GM18502 (cell line): ENCODE measurements around the gene DCDC1.
A peak's percentile ranks its signal among the peaks of the same experiment; 100 is the strongest.

ENCODE experiments used
- ATAC-seq: cut with Tn5 transposase; IDR thresholded peaks from one replicate; pipeline ENCODE4 v1.9.1; 2021; ENCODE audit warnings: mild to moderate bottlenecking; ENCODE audit not compliant: unreplicated experiment, poor library complexity

DCDC1 gene

DNA sequence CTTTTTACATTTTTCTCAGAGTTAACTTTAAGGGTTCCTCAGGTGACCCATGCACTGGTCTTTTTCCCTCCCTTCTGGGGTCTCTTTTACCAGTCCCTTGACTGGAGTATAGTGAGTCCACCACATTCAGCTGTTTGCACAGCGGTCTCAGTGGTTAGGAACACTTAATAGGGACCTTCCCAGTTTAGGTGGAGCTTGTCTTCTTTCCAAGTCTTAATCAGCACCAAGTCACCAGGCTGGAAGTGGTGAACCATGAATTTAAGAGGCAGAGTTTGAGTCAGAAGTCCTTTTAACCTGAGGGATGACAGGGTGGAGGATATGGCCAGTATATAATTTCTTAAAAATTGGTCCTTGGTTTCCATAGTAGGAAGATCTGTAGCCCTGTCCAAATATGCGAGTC, 433.7 kb downstream of the DCDC1 start:
- ATAC-seq = no peak

DNA sequence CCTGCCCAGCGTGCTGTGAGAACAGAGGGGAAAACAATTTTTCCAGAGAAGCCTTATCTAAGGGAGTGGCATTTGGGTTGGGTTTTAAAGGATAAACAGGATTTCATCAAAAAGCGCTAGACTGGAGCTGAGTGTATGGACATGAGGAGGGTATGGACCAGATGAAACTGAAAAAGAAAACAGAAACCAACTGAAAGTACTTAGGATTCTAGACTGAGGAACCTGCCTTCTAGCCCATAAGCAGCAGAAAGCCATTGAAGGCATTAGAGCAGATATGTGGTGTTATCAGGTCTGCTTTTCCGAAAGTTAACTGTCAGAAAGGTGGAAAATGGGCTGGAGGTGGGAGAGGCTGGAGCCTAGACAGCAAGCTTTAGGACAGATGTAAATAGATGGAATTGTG, 443.4 kb downstream of the DCDC1 start:
- no peak for ATAC-seq

DNA sequence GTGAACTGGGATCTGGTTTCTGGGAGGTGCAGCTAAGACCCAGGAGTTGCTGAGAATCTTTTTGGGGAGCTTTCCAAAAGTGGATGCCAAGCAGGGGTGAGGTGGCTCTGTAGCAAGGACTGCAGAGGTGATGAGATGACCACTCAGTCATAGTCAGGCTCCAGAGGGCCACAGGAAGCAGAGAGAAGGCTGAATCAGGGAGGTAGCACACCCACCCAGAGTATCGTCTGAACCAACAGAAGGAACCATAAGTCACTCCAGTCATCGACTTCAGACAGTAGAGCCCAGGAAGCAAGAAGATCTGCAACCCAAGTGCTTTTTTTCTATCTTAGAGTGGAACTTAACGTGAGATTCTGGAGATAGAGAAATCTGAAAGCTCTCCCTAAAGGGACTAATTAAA, 447.7 kb downstream of the DCDC1 start:
- ATAC-seq = no peak

DNA sequence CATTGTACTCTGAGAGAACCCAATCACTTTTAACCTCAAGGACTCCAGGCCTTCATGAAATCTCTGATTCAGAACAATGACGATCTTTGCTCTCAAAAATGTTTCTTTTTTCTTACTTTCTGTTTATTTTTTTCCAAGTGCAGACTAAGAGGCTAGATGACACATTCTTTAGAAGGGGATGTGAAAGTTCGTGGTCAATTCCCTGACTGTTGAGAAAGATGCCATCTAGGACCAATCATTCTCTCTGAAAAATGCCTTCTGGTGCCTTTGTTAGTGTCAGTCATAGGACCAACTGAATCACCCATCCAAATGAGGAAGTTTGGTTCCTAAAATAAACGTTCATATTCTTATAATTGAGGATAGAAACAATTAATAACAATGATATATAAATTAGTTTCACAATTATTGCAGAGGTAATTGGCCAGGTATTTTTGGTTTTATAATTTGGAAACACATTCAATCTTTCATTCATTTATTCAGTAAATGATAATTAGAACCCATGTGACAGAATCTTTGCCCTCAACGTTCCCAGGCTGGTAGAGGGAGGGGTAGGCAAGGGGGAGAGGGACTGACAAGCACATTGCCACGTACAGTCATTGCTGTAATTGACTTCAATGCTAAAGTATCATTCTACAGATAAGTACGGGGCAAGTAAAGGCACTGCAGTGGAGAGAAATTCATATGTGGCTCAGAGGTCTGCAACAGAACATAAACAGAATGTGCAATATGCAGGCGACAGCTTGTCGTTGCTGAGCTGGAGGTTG, 450.0 kb downstream of the DCDC1 start:
- peak; percentile 84 for ATAC-seq

DNA sequence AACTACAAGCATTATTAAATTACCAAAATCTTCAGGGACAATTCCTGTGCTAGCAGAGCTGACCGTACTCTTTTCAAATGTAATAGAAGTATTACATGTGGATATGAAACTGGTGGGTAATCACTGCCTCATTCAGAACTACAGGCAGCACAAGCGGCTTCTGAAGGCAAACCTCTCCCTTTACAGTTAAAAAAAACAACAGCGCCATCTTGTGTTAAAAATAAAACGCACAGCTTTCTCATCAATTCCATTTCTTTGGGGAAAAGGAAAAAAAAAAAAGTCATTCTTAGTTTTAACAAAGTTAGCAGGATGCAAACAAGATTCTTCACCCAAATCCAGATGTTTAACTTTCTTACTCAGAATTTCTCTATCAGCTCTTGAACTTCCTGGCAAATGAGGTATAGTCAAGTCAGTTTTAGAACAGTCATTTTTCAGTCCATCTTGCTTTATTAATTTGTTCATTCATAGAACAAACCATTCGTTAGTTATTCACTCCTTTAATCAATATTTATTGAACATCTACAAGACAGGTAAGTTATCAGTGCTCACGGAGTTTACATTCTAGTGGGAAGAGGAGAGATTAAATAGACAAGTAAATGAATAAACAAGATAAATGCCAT, 451.6 kb downstream of the DCDC1 start:
- ATAC-seq = peak; percentile 72

DNA sequence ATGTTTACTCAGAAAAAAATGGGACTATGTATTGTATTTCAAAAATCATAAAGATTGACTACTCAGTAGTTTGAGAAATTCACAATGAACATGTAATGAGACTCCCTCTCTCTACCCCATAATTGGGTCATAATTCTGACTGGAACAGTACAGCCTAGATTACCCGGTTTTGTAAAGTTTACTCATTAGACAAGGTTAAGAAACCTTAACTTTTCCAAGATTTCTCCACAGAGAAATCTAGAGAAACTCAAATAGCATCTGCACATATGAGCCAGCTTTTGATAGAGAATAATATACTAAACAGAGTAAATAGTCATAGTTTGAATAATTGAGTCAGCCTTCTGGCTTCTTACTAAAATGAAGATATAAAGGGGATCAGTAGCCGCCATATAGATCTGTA, 452.3 kb downstream of the DCDC1 start:
- ATAC-seq = no peak

DNA sequence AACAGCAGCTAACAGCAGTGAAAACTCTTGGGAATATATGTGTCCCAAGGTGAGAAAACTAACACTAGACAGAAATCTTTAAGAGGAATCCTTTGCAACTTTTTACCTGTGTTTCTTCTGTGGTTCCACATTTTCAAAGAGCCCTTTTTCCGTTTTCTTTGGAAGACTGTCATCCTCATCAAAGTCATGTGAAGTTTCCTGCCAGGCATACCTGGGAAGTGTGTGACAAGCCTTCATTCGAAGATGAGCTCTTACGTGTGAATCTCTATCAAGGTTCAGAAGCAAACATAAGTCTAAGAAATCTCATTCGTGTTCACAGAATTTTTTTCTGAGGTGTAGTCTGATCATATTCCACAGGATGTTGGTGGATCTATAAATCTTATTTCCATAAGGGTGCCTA, 452.8 kb downstream of the DCDC1 start:
- no peak for ATAC-seq

DNA sequence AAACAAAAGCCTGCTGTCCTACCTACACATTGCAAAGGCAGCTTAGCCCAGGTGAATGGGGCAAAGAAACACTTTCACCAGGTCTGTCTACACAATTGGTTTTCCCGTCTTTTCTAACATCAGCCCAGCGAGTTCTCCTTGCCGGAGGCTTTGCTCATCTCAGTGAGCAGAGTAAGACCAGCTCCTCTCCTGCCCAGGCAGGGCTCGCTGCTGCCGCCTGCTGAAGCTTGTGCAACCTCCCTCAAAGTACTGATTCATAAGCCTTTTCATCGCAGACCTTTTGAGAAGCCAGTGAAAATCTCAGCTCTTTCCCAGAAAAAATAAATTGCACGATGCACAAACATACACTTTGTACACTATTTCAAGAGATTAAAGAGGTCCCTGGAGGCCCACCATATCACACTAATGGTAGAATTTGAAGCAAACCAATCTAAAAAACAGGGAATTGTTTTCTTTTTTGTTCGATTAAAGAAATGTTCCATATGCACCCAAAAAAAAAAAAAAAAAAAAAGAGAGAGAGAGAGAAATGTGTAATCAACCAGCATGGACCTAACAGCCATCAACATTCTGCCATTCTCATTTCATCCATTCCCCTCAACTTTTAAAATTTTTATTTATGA, 455.3 kb downstream of the DCDC1 start:
- no peak for ATAC-seq

DNA sequence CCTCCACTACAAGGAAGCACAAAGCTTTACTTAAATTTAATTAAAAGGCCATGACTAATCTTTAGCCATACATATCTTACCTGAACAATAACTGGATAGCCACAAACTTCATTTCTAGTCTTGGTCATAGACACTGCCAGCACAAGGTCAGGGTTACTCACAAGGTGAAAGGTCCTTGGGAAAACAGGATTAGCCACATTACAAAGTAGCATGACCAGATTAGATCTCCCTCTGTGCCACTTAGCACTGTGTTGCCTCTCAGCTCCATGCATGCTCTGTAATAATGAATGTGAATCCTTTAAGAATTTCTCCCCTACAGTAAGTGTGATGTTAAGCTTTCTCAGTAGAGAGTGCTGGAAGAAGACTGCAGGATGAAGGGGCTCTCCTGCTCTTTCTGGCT, 458.3 kb downstream of the DCDC1 start:
- ATAC-seq = no peak

DNA sequence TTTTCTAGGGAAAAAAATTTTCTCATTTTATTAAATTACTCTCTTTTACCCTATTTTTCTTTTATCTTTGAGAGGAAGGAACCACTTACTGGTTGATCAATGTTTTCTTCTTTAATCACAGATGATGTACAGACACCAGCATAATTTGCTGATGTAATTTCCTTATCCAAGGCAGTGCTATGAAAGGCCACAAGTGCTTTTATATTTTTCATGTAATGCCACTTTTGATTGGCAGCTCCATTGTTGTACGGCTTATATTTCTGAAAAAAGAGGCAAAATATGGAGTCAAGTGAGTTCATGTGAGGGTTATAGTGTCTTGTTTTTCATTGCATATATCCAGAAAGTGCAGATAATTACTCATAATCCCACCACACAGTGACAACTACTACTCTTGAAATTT, 460.7 kb downstream of the DCDC1 start:
- ATAC-seq = no peak

DNA sequence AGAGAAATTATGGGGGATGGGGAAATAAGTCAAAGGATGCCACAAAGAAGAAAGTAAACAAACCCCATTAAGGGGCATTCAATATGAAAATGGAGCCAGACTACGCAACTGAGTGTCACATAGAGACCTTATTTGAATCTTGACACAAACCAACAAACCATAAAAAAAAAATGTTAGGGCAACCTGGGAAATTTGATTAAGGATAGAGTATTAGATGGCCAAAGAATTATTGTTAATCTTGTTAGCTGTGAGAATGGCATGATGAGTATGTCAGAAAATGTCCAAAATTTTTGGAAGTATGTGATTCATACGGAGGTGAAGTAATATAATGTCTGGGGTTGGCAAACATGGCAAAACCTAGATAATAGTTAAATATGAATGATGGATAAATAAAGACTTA, 461.3 kb downstream of the DCDC1 start:
- no peak for ATAC-seq

DNA sequence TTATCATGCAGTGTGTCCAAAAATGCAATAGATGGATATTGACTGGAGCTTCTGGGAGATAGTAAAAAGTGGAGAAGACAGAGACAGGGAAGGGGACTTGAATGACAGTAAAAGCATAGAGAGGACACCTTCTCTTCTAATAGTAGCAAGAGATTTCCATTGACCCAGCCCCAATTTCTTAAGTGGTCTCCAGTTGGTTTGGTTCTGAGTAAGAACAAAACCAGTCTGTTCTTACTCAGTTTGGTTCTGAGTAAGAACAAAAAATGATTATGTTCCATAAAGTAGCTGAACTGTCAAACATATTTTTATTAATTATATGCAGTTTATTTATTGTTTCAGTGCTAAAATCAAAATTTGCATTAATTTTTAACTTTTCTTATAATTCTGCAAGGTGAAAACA, 466.6 kb downstream of the DCDC1 start:
- no peak for ATAC-seq

DNA sequence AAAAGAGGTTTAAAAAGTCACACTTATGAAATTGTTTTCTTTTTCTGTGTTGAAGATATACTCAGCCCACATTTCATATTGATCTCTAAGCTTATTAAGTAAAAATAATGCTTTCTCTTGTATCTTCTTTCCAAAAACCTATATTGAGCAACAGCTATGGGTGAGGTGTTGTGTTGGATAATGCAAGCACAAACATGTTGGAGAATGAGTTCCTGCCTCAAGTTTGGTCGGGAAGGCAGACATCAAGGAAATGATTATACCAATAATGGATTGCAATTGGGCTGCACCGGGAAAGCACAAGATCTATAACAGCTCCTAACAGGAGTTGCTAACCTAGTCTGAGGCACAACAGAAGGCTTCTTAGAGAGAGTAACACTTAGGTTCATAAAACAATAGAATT, 474.5 kb downstream of the DCDC1 start:
- ATAC-seq = no peak

DNA sequence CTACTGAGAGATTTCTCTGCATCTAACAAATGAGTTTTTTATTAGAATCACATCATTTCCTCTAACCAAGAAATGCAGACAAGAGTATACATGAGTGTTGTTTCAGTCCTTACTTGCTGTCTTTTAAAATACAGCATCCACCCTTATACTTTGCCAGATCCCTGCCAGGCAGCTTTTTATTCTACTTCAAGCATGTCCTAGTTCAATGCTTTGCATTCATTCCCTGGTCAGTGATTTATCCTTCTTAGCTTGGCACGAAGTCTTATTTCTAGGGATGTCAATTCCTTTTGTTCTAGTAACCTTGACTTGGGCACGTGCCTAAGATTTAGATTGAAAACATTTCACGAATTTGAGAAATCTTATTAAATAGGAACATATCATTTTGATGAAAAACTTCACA, 476.2 kb downstream of the DCDC1 start:
- ATAC-seq = no peak

DNA sequence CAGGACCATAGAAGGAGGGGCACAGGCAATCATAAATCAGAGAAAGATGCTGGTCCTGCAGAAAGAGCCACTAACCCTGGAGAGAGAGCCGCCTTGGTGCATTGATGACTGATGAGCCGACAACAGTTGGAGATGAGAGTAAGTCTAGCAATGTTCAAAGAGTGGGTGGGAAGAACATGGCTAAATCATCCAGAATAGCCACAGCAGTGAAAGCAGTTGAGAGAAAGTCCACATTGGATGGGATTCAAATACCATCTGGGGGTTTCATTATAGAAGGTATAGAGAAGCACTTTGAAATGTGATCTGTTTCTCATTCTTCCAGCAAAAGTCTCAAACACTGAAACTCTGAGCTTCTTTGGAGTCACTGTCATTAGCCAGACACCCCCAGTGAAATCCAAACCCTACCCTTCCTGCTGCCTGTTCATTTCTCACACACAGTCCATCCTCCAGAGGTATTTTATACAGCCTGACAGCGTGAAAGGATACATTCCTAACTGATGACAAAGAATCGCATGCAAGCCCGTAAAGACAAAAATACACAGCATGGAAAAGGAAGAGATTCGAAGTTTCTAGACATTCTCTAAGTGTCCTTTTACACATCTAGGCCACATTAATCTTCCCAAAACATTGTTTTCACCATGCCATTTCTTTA, 480.3 kb downstream of the DCDC1 start:
- no peak for ATAC-seq

DNA sequence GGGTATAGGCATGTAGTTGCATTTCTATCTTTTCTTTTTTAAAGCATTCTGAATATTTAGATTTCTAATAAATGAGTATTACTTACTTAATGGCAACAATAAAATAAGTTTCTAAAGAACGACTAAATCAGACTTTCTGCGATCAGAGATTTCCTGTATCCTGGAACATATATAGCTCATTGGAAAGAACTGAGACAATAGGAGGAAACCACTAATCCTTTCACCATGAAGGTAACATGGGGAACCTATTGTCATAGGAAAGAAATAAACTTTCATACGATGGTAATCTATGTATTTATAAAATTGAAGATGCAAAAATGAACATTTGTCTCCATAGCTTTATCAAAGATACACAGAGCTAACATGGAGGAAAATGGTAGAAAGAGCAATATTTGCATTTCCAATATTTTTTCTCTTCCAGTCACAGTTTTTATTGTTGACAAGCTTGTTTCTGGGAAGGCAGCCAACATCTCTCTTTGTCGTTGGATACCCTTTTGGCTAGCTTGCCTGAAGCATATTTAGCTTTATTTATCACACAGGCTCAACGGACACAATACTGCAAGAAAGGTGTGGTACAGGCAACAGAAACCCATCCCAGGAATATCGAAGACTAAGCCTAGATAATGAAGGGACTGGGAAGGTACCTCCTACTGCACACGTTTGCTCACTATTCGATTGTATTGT, 490.1 kb downstream of the DCDC1 start:
- no peak for ATAC-seq

DNA sequence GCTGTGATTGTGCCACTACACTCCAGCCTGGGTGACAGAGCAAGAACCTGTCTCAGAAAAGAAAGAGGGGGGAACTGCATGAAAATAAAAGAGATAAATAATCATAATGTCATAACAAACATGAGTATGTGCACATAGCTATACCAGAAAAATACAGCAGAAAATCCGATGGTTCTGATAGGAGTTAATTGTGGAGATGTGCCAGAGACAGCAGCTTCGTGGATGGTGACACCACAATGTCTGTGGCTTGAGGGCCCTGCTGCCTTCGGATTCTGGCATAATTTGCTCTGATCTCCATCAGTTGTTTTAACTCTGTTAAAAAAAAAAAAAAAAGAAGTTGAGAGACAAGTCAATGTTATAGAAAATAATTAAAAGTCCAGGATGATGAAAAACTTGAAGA, 491.1 kb downstream of the DCDC1 start:
- ATAC-seq = no peak

DNA sequence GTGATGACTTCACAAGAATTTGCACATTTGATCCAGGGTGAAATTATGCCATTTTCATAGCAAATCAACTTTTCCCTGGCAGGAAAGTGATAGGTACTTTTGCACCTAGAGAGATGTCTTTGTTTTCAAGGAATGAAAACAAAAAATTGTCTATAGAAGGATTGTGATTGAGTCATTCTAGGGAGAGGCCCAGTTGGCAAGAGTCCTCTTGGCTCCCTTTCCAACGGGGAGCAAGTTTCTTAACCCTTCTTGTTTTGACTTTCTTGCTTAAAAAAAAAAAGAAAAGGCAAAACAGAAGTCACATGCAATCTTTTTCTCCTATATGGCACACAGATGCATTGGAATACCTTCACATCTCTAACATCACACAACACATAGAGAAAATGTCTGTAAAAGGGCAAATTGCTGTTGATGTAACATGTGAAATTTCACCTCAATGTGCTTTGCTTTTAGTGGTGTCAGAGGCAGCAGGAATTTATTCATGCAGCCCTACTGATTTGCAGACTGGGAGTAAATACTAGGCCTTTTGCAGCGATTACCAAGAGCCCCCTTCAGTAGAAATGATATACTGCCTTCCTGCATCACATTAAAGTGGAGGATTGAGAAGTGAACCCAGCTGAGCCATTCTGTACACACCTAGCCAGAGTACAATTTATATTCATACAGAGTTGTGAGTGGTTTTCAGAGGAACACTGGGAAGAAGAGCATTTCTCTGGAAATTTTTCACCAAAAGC, 492.7 kb downstream of the DCDC1 start:
- ATAC-seq = no peak

DNA sequence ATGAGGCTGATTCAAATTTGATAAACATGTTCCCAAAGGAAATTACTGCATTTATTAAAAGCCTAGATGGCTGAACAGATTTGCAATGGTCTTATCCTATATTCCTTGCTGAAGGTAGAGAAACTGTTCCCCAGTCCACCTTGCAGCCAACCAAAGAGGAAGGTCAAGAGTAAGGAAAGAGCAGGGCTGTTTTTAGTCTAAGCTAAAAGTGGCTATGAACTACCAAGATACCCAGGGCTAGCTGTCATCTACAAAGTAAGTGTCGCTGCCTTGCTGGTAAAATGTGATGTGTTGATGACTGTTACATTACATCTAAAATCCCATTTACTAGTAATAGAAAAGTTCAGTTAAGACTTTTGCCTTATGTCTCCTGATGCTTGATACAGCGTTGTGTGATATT, 493.3 kb downstream of the DCDC1 start:
- no peak for ATAC-seq

DNA sequence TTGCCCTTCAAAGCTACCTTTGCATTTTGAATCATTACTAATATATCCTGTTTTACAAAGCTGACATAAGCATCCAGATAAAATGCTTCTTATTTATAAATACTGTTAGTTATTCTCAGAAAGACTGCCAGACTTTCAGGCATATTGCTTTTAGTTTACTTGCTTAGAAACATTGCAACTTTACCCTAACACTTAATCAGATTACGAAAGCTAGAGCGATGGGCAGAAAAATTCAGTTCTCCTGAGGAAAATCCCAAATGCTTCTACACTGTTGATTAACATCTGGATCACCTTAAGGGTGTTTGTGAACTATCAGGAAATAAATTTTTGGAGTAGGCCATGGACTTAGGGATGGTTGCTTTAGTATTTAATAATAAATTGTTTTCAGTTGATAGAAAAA, 493.7 kb downstream of the DCDC1 start:
- ATAC-seq = no peak
